Measurements from ENCODE around the gene SLC4A8.

Gene SLC4A8

GRCh38 chr12:51382173-51382572, 42.5 kb upstream of the SLC4A8 start:
- TF ChIP-seq CTCF (conservative IDR thresholded peaks at IDR 0.05), result no peak
- H3K27ac ChIP-seq, result peak overlapping the region; percentile 27

GRCh38 chr12:51383269-51383905, 41.2 kb upstream of the SLC4A8 start:
- no peak for TF ChIP-seq CTCF (conservative IDR thresholded peaks at IDR 0.05)
- no peak overlapping the region for H3K27ac ChIP-seq

- no peak for TF ChIP-seq CTCF (conservative IDR thresholded peaks at IDR 0.05)
Measured at GRCh38 chr12:51386351-51386750, 38.3 kb upstream of the SLC4A8 start.

GRCh38 chr12:51388069-51388799, 36.4 kb upstream of the SLC4A8 start:
- no peak for TF ChIP-seq CTCF (conservative IDR thresholded peaks at IDR 0.05)
- no peak overlapping the region for H3K27ac ChIP-seq

More at GRCh38 chr12:51386351-51386750, 38.3 kb upstream of the SLC4A8 start:
- no peak overlapping the region for H3K27ac ChIP-seq

- H3K27ac ChIP-seq, result no peak overlapping the region
- no peak for TF ChIP-seq CTCF (conservative IDR thresholded peaks at IDR 0.05)
Measured at GRCh38 chr12:51388846-51389245, 35.8 kb upstream of the SLC4A8 start.

GRCh38 chr12:51389302-51389999, 35.2 kb upstream of the SLC4A8 start:
- H3K27ac ChIP-seq, result no peak overlapping the region
- no peak for TF ChIP-seq CTCF (conservative IDR thresholded peaks at IDR 0.05)

- TF ChIP-seq CTCF (conservative IDR thresholded peaks at IDR 0.05), result no peak
- H3K27ac ChIP-seq, result no peak overlapping the region
Measured at GRCh38 chr12:51390457-51390856, 34.2 kb upstream of the SLC4A8 start.

All from VCaP (cell line).